ENCODE results near the gene NCOR2.

NCOR2 gene

GRCh38 chr12:124543052-124543589, 24.3 kb downstream of the NCOR2 start:
- POLR2A ChIA-PET = no interaction called here
- CTCF ChIA-PET = no interaction called here
- DNase-seq (ENCODE audit: extremely low spot score) = no peak
- TF ChIP-seq LEF1 (IDR thresholded peaks at IDR 0.05; ENCODE audit: borderline replicate concordance) (no peak), TARDBP (IDR thresholded peaks at IDR 0.05) (no peak), PKNOX1 (IDR thresholded peaks at IDR 0.05) (no peak), SP1 (IDR thresholded peaks at IDR 0.05) (no peak), FOXA1 (IDR thresholded peaks at IDR 0.05) (no peak), HDGF (IDR thresholded peaks at IDR 0.05; ENCODE audit: borderline replicate concordance) (no peak), SUZ12 (IDR thresholded peaks at IDR 0.05) (no peak)

- no peak for TF ChIP-seq ARNT (IDR thresholded peaks at IDR 0.05)
- DNase-seq (ENCODE audit: extremely low spot score) = no peak
- POLR2A ChIA-PET = interaction anchor here (1.7 kb wide), 1 partner anchor 23 kb away, joined by 5 read pairs; no protein-coding TSS in a partner anchor
- CTCF ChIA-PET = no interaction called here
Observed at GRCh38 chr12:124542021-124542949, 25.1 kb downstream of the NCOR2 start.

GRCh38 chr12:124541322-124541721, 26.1 kb downstream of the NCOR2 start:
- ChIA-PET POLR2A (interaction anchor here (1.7 kb wide), 1 partner anchor 22 kb away, joined by 5 read pairs; no protein-coding TSS in a partner anchor), CTCF (no interaction called here)
- no peak for DNase-seq (ENCODE audit: extremely low spot score)
- TF ChIP-seq ARNT (IDR thresholded peaks at IDR 0.05) = no peak
- TF ChIP-seq SP1 (IDR thresholded peaks at IDR 0.05) = no peak
- TF ChIP-seq SUZ12 (IDR thresholded peaks at IDR 0.05) = no peak

GRCh38 chr12:124539084-124540041, 28.0 kb downstream of the NCOR2 start:
- ChIA-PET CTCF (no interaction called here), POLR2A (interaction anchor here (1.2 kb wide), 1 partner anchor 13 kb away, joined by 5 read pairs; no protein-coding TSS in a partner anchor)
- DNase-seq (ENCODE audit: extremely low spot score) = no peak
- no peak for TF ChIP-seq HDGF (IDR thresholded peaks at IDR 0.05; ENCODE audit: borderline replicate concordance)
- TF ChIP-seq ELF4 (IDR thresholded peaks at IDR 0.05) = no peak
- no peak for TF ChIP-seq ZNF384 (IDR thresholded peaks at IDR 0.05)
- TF ChIP-seq PKNOX1 (IDR thresholded peaks at IDR 0.05) = no peak
- no peak for TF ChIP-seq SP1 (IDR thresholded peaks at IDR 0.05)
- TF ChIP-seq FOXM1 (IDR thresholded peaks at IDR 0.05; ENCODE audit: borderline replicate concordance) = no peak
- no peak for TF ChIP-seq BHLHE40 (IDR thresholded peaks at IDR 0.05; ENCODE audit: borderline replicate concordance)
- no peak for TF ChIP-seq CTBP1 (IDR thresholded peaks at IDR 0.05; ENCODE audit: borderline replicate concordance)
- TF ChIP-seq ARNT (IDR thresholded peaks at IDR 0.05) = no peak
- TF ChIP-seq SUZ12 (IDR thresholded peaks at IDR 0.05) = no peak
- no peak for TF ChIP-seq TARDBP (IDR thresholded peaks at IDR 0.05)
- no peak for TF ChIP-seq L3MBTL2 (conservative IDR thresholded peaks at IDR 0.05)
- TF ChIP-seq NFRKB (IDR thresholded peaks at IDR 0.05) = no peak
- TF ChIP-seq FOXA1 (IDR thresholded peaks at IDR 0.05) = no peak
- no peak for TF ChIP-seq LEF1 (IDR thresholded peaks at IDR 0.05; ENCODE audit: borderline replicate concordance)

- TF ChIP-seq FOXK2 (IDR thresholded peaks at IDR 0.05) = no peak
- TF ChIP-seq TARDBP (IDR thresholded peaks at IDR 0.05) = no peak
- no peak for TF ChIP-seq LEF1 (IDR thresholded peaks at IDR 0.05; ENCODE audit: borderline replicate concordance)
- no peak for TF ChIP-seq CTBP1 (IDR thresholded peaks at IDR 0.05; ENCODE audit: borderline replicate concordance)
- CTCF ChIA-PET = no interaction called here
- POLR2A ChIA-PET = no interaction called here
- no peak for DNase-seq (ENCODE audit: extremely low spot score)
Observed at GRCh38 chr12:124538194-124539082, 29.0 kb downstream of the NCOR2 start.

GRCh38 chr12:124537525-124538193, 29.8 kb downstream of the NCOR2 start:
- no peak for TF ChIP-seq FOXK2 (IDR thresholded peaks at IDR 0.05)
- TF ChIP-seq ARNT (IDR thresholded peaks at IDR 0.05) = no peak
- TF ChIP-seq NFRKB (IDR thresholded peaks at IDR 0.05) = no peak
- TF ChIP-seq CTBP1 (IDR thresholded peaks at IDR 0.05; ENCODE audit: borderline replicate concordance) = no peak
- no peak for TF ChIP-seq HDGF (IDR thresholded peaks at IDR 0.05; ENCODE audit: borderline replicate concordance)
- TF ChIP-seq ELF4 (IDR thresholded peaks at IDR 0.05) = no peak
- TF ChIP-seq LEF1 (IDR thresholded peaks at IDR 0.05; ENCODE audit: borderline replicate concordance) = no peak
- TF ChIP-seq SUZ12 (IDR thresholded peaks at IDR 0.05) = no peak
- no peak for TF ChIP-seq FOXA1 (IDR thresholded peaks at IDR 0.05)
- TF ChIP-seq BHLHE40 (IDR thresholded peaks at IDR 0.05; ENCODE audit: borderline replicate concordance) = no peak
- no peak for TF ChIP-seq ZNF384 (IDR thresholded peaks at IDR 0.05)
- TF ChIP-seq TARDBP (IDR thresholded peaks at IDR 0.05) = no peak
- no peak for DNase-seq (ENCODE audit: extremely low spot score)
- ChIA-PET POLR2A (no interaction called here), CTCF (interaction anchor here (0.6 kb wide), 1 partner anchor 155 kb away, joined by 3 read pairs; no protein-coding TSS in a partner anchor)
